Measurements from ENCODE around the gene RNF14.

- TF ChIP-seq CTCF (IDR thresholded peaks at IDR 0.05), result no peak
- TF ChIP-seq POLR2A (IDR thresholded peaks at IDR 0.05), result no peak
Observed at GRCh38 chr5:142015781-142016533, 47.1 kb downstream of the RNF14 start.

Data from right lobe of liver (tissue), 4 donors.